Activated CD4-positive, alpha-beta T cell treated with anti-CD3 and anti-CD28 coated beads for 24 hours (primary cell): ENCODE measurements around the gene EN2.

Experiments used
- DNase-seq, 2 donors: peaks; one replicate each; pipeline ENCODE4 v3.0.0-alpha.2; 2020; ENCODE audit warnings: low read depth in 2 of 2

The EN2 gene

GRCh38 chr7:155458111-155458877, at the start of gene EN2:
TSS of gene EN2 (plus strand) at chr7:155458129. CDS start at chr7:155458378, 249 bp downstream.
- DNase-seq = no peak

GRCh38 chr7:155408651-155409586, 49.0 kb upstream of the EN2 start:
- no peak for DNase-seq

- no peak for DNase-seq
Measured at GRCh38 chr7:155409980-155410379, 47.9 kb upstream of the EN2 start.

GRCh38 chr7:155410431-155410830, 47.5 kb upstream of the EN2 start:
- DNase-seq = no peak

GRCh38 chr7:155411718-155412415, 46.1 kb upstream of the EN2 start:
- DNase-seq = no peak

GRCh38 chr7:155412416-155413253, 45.3 kb upstream of the EN2 start:
- DNase-seq = peak; percentile 15 to 56

GRCh38 chr7:155414547-155415492, 43.1 kb upstream of the EN2 start:
- no peak for DNase-seq

GRCh38 chr7:155416646-155417380, 41.1 kb upstream of the EN2 start:
- no peak for DNase-seq

GRCh38 chr7:155418304-155418703, 39.6 kb upstream of the EN2 start:
- no peak for DNase-seq

GRCh38 chr7:155418941-155419755, 38.8 kb upstream of the EN2 start:
- no peak for DNase-seq

- no peak for DNase-seq
Measured at GRCh38 chr7:155420116-155420515, 37.8 kb upstream of the EN2 start.

GRCh38 chr7:155422151-155422550, 35.8 kb upstream of the EN2 start:
- no peak for DNase-seq

- DNase-seq = no peak
Measured at GRCh38 chr7:155422599-155423336, 35.2 kb upstream of the EN2 start.

- DNase-seq = no peak
Measured at GRCh38 chr7:155423337-155424285, 34.3 kb upstream of the EN2 start.

- DNase-seq = no peak
Measured at GRCh38 chr7:155424301-155425010, 33.5 kb upstream of the EN2 start.

- DNase-seq = no peak
Measured at GRCh38 chr7:155425011-155425340, 33.0 kb upstream of the EN2 start.
